ENCODE data around the gene GPLD1.

- TF ChIP-seq POLR2A (IDR thresholded peaks at IDR 0.05; ENCODE audit: low read length) (no peak), GATA1 (IDR thresholded peaks at IDR 0.05; ENCODE audit: low read depth, low read length) (no peak)
Measured at GRCh38 chr6:24410622-24411021, 78.8 kb downstream of the GPLD1 start.
